Fibroblast of lung (primary cell): ENCODE results near the gene PMM1.

Experiments used
- CTCF ChIP-seq, 2 donors: IDR thresholded peaks in 1 of 2; conservative IDR thresholded peaks in 1 of 2; 1 replicate in 1 of 2; 2 replicates in 1 of 2; pipeline ENCODE4 v1.5.1; 2011 to 2012; ENCODE audit warnings: low read length in 2 of 2, control low read depth in 1 of 2, inconsistent platforms in 1 of 2, low read depth in 1 of 2, mild to moderate bottlenecking in 1 of 2
- EZH2 ChIP-seq: IDR thresholded peaks from 2 replicates; pipeline ENCODE4 v1.5.1; 2012; ENCODE audit warnings: low read length, control low read depth, mild to moderate bottlenecking; ENCODE audit errors: missing control alignments

GRCh38 chr22:41531715-41532477 lies 57.7 kb downstream of the PMM1 start:
- no peak for TF ChIP-seq CTCF (conservative IDR thresholded peaks at IDR 0.05 in 1 of 2, IDR thresholded peaks at IDR 0.05 in 1 of 2; ENCODE audit: low read depth in 1 of 2, low read length in 2 of 2)
- no peak for TF ChIP-seq EZH2
